BJ (cell line): Measurements from ENCODE around the gene FAR2. TPM values are rescaled to one million over a fixed set of nuclear protein-coding genes. Genes with fewer than 3 reads are reported as not detected.

Experiments used
- CTCF ChIA-PET: fragments of 350-600 bp; formaldehyde crosslinking; extraction: SDS; loops from one replicate; lab custom pipeline; 2021; ENCODE audit warnings: antibody characterized with exemption, inconsistent platforms; lab: Yijun Ruan, JAX
- POLR2A ChIA-PET: fragments of 300-600 bp; sonication (Branson Sonifier 250); formaldehyde crosslinking; extraction: SDS; loops from one replicate; lab custom pipeline; 2021; ENCODE audit warnings: antibody characterized with exemption; lab: Charles Lee
- DNase-seq: peaks from one replicate; pipeline ENCODE4 v3.0.0-alpha.2; 2011; ENCODE audit warnings: low read depth
- H3K27me3 ChIP-seq: 2 replicates; pipeline ENCODE4 v1.6.0; 2011; ENCODE audit warnings: low read length; ENCODE audit not compliant: control insufficient read depth, insufficient read depth
- H3K36me3 ChIP-seq: 2 replicates; pipeline ENCODE4 v1.5.1; 2011; ENCODE audit warnings: low read length; ENCODE audit not compliant: control insufficient read depth, insufficient read depth
- H3K4me3 ChIP-seq: 2 replicates; pipeline ENCODE4 v1.5.1; 2011; ENCODE audit warnings: low read depth, mild to moderate bottlenecking, control low read depth, low read length
- CTCF ChIP-seq: IDR thresholded peaks from 2 replicates; pipeline ENCODE4 v1.5.1; 2011; ENCODE audit warnings: low read depth, mild to moderate bottlenecking, control low read depth, inconsistent platforms, low read length, moderate library complexity; ENCODE audit not compliant: insufficient read depth
- polyA plus RNA-seq: library from polyadenylated mRNA; depleted of rRNA; stranded (reverse); fragments of >200 nt; gene quantifications from 2 replicates; pipeline ENCODE4 v1.2.3, GENCODE V29; 2011

Gene FAR2
- polyA plus RNA-seq, 1 experiment: 17.1 TPM

DNA sequence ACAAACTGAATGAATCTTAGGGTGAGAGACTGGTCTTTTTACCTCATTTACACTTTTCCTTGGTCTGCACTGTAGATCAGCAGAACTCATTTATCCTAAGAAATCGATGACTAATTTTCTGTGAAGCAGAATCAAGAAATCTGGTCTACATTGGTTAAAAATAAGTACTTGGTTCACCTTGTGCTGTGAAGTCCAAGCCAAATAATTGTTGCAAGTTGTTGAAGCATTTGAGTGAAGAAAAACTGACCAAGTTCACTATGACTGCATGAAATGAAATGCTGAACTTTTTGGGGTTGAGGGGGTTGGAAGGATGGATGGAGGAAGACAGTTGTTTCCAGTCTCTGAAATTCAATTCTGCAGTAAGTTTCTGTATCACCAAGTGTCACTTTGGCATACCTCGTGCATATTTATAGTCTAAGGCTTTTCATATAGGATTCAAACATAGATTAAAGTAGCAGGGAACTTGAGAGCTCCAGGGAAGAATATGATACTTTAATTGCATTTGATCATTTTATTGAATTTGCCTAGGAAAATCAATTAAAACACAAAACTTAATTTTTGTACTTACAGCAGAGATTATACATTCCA lies 75.0 kb downstream of the FAR2 start:
- CTCF ChIA-PET: interaction anchor here (1.2 kb wide), 1 partner anchor 64 kb away, joined by 3 read pairs; no protein-coding TSS in a partner anchor
- Histone ChIP-seq H3K4me3 (no peak overlapping the region), H3K27me3 (no peaks in the 10 kb centered on the region), H3K36me3 (no peaks in the 10 kb centered on the region)
- POLR2A ChIA-PET: no interaction called here
- DNase-seq: no peak
- no peak for TF ChIP-seq CTCF

DNA sequence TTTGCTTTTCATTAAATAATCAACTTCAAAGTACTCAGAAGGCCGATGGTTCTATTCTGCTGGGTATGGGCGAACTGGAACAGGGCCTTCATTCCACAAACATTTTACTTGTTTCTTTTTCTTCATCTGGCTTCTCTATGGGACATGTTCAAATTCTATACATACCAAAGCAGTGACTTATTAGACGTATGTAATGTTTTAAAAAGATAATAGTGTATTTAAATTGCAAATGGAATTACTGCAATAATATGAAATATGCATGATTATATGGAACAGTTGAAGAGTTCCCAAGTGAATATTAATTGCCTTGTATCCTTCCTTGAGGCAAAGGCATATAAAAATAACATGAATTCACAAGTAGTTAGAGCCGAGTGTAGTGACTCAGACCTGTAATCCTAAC lies 75.5 kb downstream of the FAR2 start:
- Histone ChIP-seq H3K4me3 (no peak overlapping the region), H3K36me3 (no peaks in the 10 kb centered on the region), H3K27me3 (no peaks in the 10 kb centered on the region)
- ChIA-PET POLR2A (no interaction called here), CTCF (no interaction called here)
- no peak for TF ChIP-seq CTCF
- DNase-seq: no peak

GRCh38 chr12:29225834-29226233 lies 76.8 kb downstream of the FAR2 start:
- no peaks in the 10 kb centered on the region for H3K27me3 ChIP-seq
- H3K4me3 ChIP-seq: no peak overlapping the region
- DNase-seq: no peak
- POLR2A ChIA-PET: interaction anchor here (0.5 kb wide), 1 partner anchor 1491 kb away, joined by 3 read pairs; no protein-coding TSS in a partner anchor
- no peaks in the 10 kb centered on the region for H3K36me3 ChIP-seq
- TF ChIP-seq CTCF: no peak
- CTCF ChIA-PET: no interaction called here

DNA sequence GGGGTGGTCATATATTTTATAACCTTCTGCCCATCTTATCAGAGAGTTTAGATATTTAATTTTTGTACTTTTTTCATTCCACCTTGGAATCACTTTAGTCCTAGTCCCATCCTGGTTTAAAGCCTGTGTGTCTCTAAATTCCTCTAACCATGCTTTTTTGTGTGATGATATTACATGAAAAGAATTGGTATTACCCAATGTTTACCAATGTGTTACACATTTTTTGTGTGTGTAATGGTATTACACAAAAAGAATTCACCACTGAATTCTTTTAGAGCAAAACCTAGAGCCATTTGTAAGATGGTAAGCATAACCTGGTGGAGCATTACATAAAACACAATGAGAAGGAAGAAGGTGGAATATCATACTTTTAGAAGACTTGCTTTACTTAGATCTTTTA lies 77.5 kb downstream of the FAR2 start:
- H3K36me3 ChIP-seq: no peaks in the 10 kb centered on the region
- TF ChIP-seq CTCF: no peak
- DNase-seq: peak; percentile 24
- no peaks in the 10 kb centered on the region for H3K27me3 ChIP-seq
- ChIA-PET POLR2A (no interaction called here), CTCF (no interaction called here)
- no peak overlapping the region for H3K4me3 ChIP-seq

DNA sequence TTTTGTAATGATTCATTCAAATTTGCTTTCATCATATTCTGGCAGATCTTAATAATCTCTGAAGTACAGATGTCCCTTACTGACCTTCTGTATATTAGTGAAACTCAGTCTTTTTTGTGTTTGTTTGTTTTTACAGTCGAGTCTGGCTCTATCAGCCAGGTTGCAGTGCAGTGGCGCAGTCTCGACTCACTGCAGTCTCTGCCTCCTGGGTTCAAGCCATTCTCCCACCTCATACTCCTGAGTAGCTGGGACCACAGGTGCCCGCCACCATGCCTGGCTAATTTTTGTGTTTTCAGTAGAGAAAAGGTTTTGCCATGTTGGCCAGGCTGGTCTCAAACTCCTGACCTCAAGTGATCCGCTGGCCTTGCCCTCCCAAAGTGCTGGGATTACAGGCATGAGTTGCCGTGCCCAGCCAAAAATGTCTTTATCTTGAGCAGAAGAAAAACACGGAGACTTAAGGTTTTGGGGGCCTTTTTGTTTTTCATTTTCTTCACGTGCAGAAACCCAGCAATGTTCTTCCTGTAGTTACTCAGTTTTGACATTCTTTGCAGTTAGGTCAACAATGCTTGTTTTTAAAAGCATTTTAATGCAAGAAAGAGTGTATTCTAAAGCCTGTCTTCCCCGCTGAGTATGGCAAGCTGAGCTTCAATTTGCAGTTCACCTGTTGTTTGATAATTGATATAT lies 79.5 kb downstream of the FAR2 start:
- no peak for TF ChIP-seq CTCF
- H3K27me3 ChIP-seq: no peaks in the 10 kb centered on the region
- H3K4me3 ChIP-seq: no peak overlapping the region
- ChIA-PET CTCF (interaction anchor here (0.5 kb wide), 1 partner anchor 8 kb away, joined by 3 read pairs; no protein-coding TSS in a partner anchor), POLR2A (no interaction called here)
- no peak for DNase-seq
- H3K36me3 ChIP-seq: no peaks in the 10 kb centered on the region
